ENCODE results near the gene ZNF462. TPM values are rescaled to one million over a fixed set of nuclear protein-coding genes. Genes with fewer than 3 reads are reported as not detected.
"Not testable (repeated sequence)": the region's sequence is repeated elsewhere in the genome, so short reads cannot be mapped to it uniquely, and the experiment has no call there.

Gene ZNF462
- total RNA-seq, 2 experiments from 2014 or later, result 1.1 to 1.3 TPM

DNA sequence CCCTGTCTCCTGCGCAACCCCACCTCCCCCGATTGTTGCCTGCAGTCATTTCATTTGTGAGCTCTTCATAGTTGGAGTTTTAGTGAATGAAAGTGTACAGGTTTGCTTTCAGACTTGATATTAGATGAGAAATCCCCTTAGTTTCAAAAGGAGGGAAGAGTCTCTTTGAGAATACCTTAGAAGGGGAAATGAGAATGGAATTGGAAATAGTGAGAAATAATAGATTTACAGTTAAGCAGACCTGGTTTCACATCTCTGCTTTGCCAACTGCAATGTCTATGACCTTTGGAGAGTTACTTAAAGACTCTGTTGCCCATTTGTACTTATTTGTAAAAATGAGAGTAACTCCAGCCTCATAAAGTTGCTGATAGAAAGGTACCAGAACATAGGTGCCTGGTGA is 120.4 kb downstream of the ZNF462 start:
- POLR2A ChIA-PET, result no interaction called here
- ATAC-seq (ENCODE audit: poor library complexity) (no peak), DNase-seq (no peak)
- TF ChIP-seq CTCF (IDR thresholded peaks at IDR 0.05), result no peak
- Histone ChIP-seq H3K36me3 (ENCODE audit: insufficient read depth, low read length) (no peaks in the 10 kb centered on the region), H3K4me1 (ENCODE audit: insufficient read depth, low read length) (no peaks in the 10 kb centered on the region), H3K9me3 (ENCODE audit: control insufficient read depth in 1 of 2, insufficient read depth in 1 of 2, low read length in 2 of 2) (no peaks in the 10 kb centered on the region), H3K4me3 (ENCODE audit: low read length) (no peak overlapping the region), H3K27ac (ENCODE audit: low read depth in 1 of 2, low read length in 2 of 2) (no peak overlapping the region), H3K27me3 (ENCODE audit: control insufficient read depth in 1 of 2, insufficient read depth in 2 of 2, low read length in 2 of 2) (no peaks in the 10 kb centered on the region)
- H3K27me3 Mint-ChIP-seq, result no peaks in the 10 kb centered on the region
- H3K27ac Mint-ChIP-seq, result no peak overlapping the region
- H3K9me3 Mint-ChIP-seq, result no peaks in the 10 kb centered on the region
- CTCF ChIA-PET, result no interaction called here
- H3K4me3 Mint-ChIP-seq, result no peak overlapping the region
- no peaks in the 10 kb centered on the region for H3K36me3 Mint-ChIP-seq (ENCODE audit: low read depth)
- no peaks in the 10 kb centered on the region for H3K4me1 Mint-ChIP-seq (ENCODE audit: low read depth)
- intact Hi-C loops (cut with DNase I, micrococcal nuclease), result no loop called here

- H3K36me3 Mint-ChIP-seq (ENCODE audit: low read depth); H3K4me3 Mint-ChIP-seq; H3K4me3 ChIP-seq (ENCODE audit: low read length); H3K27me3 Mint-ChIP-seq; H3K27me3 ChIP-seq (ENCODE audit: control insufficient read depth in 1 of 2, insufficient read depth in 2 of 2, low read length in 2 of 2); DNase-seq; H3K27ac ChIP-seq (ENCODE audit: low read depth in 1 of 2, low read length in 2 of 2); H3K9me3 Mint-ChIP-seq; POLR2A ChIA-PET; ATAC-seq (ENCODE audit: poor library complexity); H3K4me1 ChIP-seq (ENCODE audit: insufficient read depth, low read length); H3K27ac Mint-ChIP-seq; intact Hi-C loops (cut with DNase I, micrococcal nuclease); H3K9me3 ChIP-seq (ENCODE audit: control insufficient read depth in 1 of 2, insufficient read depth in 1 of 2, low read length in 2 of 2); H3K36me3 ChIP-seq (ENCODE audit: insufficient read depth, low read length); CTCF ChIA-PET; H3K4me1 Mint-ChIP-seq (ENCODE audit: low read depth): not testable (repeated sequence)
These were observed 126.9 kb downstream of the ZNF462 start for GRCh38 chr9:106989904-106990303.

DNA sequence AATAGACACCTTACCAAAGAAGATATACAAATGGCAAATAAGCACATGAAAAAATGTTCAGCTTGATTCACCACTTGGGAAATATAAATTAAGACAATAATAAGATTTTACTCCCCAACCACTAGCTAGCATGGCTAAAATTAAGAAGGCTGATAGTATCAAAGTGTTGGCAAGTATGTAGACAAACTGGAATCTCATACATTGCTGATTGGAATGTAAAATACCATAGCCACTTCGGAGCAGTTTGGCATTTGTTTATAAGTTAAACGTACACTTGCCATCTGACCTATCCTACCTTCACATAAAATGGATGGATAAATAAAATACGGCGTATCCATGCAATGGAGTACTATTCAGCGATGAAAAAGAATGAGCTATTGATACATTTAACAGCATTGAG is 129.2 kb downstream of the ZNF462 start:
- intact Hi-C loops (cut with DNase I, micrococcal nuclease), result no loop called here
- Mint-ChIP-seq H3K27me3 (peaks cover 5% of the 10 kb centered on the region), H3K36me3 (ENCODE audit: low read depth) (no peaks in the 10 kb centered on the region), H3K4me1 (ENCODE audit: low read depth) (no peaks in the 10 kb centered on the region), H3K27ac (no peak overlapping the region), H3K4me3 (no peak overlapping the region), H3K9me3 (peaks cover 4% of the 10 kb centered on the region)
- Histone ChIP-seq H3K9me3 (ENCODE audit: control insufficient read depth in 1 of 2, insufficient read depth in 1 of 2, low read length in 2 of 2) (no peaks in the 10 kb centered on the region), H3K4me3 (ENCODE audit: low read length) (no peak overlapping the region), H3K27me3 (ENCODE audit: control insufficient read depth in 1 of 2, insufficient read depth in 2 of 2, low read length in 2 of 2) (no peaks in the 10 kb centered on the region), H3K36me3 (ENCODE audit: insufficient read depth, low read length) (no peaks in the 10 kb centered on the region), H3K4me1 (ENCODE audit: insufficient read depth, low read length) (no peaks in the 10 kb centered on the region), H3K27ac (ENCODE audit: low read depth in 1 of 2, low read length in 2 of 2) (no peak overlapping the region)
- POLR2A ChIA-PET, result no interaction called here
- CTCF ChIA-PET, result no interaction called here
- ATAC-seq (ENCODE audit: poor library complexity) (no peak), DNase-seq (no peak)
- TF ChIP-seq CTCF (IDR thresholded peaks at IDR 0.05), result no peak

DNA sequence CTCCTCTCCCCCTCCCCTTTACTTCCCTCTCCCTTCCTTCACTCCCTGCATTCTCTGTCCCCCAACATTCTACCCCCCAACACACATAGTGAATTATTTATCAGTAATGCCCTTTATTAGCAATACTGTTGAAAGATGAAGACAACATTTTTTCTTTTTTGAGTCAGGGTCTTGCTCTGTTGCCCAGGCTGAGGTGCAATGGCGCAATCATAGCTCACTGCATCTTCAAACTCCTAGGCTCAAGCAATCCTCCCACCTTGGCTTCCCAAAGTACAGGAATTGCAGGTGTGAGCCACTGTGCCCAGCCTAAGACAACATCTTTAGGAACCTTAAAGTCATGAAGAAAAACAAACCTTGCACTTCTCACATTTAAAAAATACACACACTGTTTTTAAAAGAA is 130.6 kb downstream of the ZNF462 start:
- Histone ChIP-seq H3K4me1 (ENCODE audit: insufficient read depth, low read length) (no peaks in the 10 kb centered on the region), H3K36me3 (ENCODE audit: insufficient read depth, low read length) (no peaks in the 10 kb centered on the region), H3K27ac (ENCODE audit: low read depth in 1 of 2, low read length in 2 of 2) (no peak overlapping the region), H3K27me3 (ENCODE audit: control insufficient read depth in 1 of 2, insufficient read depth in 2 of 2, low read length in 2 of 2) (no peaks in the 10 kb centered on the region), H3K4me3 (ENCODE audit: low read length) (no peak overlapping the region), H3K9me3 (ENCODE audit: control insufficient read depth in 1 of 2, insufficient read depth in 1 of 2, low read length in 2 of 2) (no peaks in the 10 kb centered on the region)
- intact Hi-C loops (cut with DNase I, micrococcal nuclease), result no loop called here
- Mint-ChIP-seq H3K9me3 (peaks cover 4% of the 10 kb centered on the region), H3K27ac (no peak overlapping the region), H3K4me3 (no peak overlapping the region), H3K36me3 (ENCODE audit: low read depth) (no peaks in the 10 kb centered on the region), H3K4me1 (ENCODE audit: low read depth) (no peaks in the 10 kb centered on the region), H3K27me3 (peaks cover 5% of the 10 kb centered on the region)
- CTCF ChIA-PET, result no interaction called here
- no peak for DNase-seq
- ATAC-seq (ENCODE audit: poor library complexity), result no peak
- POLR2A ChIA-PET, result no interaction called here
- no peak for TF ChIP-seq CTCF (IDR thresholded peaks at IDR 0.05)
